MV-4-11 (cell line): Measurements from ENCODE around the gene SUN1.
"Not testable (repeated sequence)": the region's sequence is repeated elsewhere in the genome, so short reads cannot be mapped to it uniquely, and the experiment has no call there.

Source experiments
- DNase-seq: peaks from one replicate; lab custom pipeline; 2025; lab: John Stamatoyannopoulos, UW

Gene SUN1

GRCh38 chr7:832167-832967 lies at the start of gene SUN1:
Gene SUN1, plus strand, starts transcription at chr7:832476. Its CDS starts 49 bp downstream, at chr7:832525.
- no peak for DNase-seq

GRCh38 chr7:782718-783449 lies 49.4 kb upstream of the SUN1 start:
- DNase-seq = no peak

- DNase-seq = no peak
These were observed 48.5 kb upstream of the SUN1 start for GRCh38 chr7:783556-784490.

GRCh38 chr7:784971-785370 lies 47.3 kb upstream of the SUN1 start:
- no peak for DNase-seq

- DNase-seq = no peak
These were observed 46.9 kb upstream of the SUN1 start for GRCh38 chr7:785416-785815.

GRCh38 chr7:786472-787255 lies 45.6 kb upstream of the SUN1 start:
- DNase-seq = peak; percentile 17

GRCh38 chr7:787332-788240 lies 44.7 kb upstream of the SUN1 start:
- DNase-seq = no peak

- no peak for DNase-seq
These were observed 40.8 kb upstream of the SUN1 start for GRCh38 chr7:791519-791918.

GRCh38 chr7:794207-794606 lies 38.1 kb upstream of the SUN1 start:
- no peak for DNase-seq

- no peak for DNase-seq
These were observed 37.5 kb upstream of the SUN1 start for GRCh38 chr7:794671-795329.

GRCh38 chr7:796434-797169 lies 35.7 kb upstream of the SUN1 start:
- DNase-seq = not testable (repeated sequence)

GRCh38 chr7:798921-799470 lies 33.3 kb upstream of the SUN1 start:
- DNase-seq = no peak

GRCh38 chr7:800692-801091 lies 31.6 kb upstream of the SUN1 start:
- DNase-seq = no peak

- not testable (repeated sequence) for DNase-seq
These were observed 30.9 kb upstream of the SUN1 start for GRCh38 chr7:801351-801750.

GRCh38 chr7:801940-802381 lies 30.3 kb upstream of the SUN1 start:
- DNase-seq = no peak

- no peak for DNase-seq
These were observed 29.6 kb upstream of the SUN1 start for GRCh38 chr7:802500-803242.

- no peak for DNase-seq
These were observed 29.0 kb upstream of the SUN1 start for GRCh38 chr7:803243-803635.

GRCh38 chr7:803796-804195 lies 28.5 kb upstream of the SUN1 start:
- DNase-seq = not testable (repeated sequence)
